GM21786 (cell line): ENCODE measurements around the gene KCNAB1.

Source experiments
- ATAC-seq: cut with Tn5 transposase; IDR thresholded peaks from one replicate; pipeline ENCODE4 v1.9.1; 2021; ENCODE audit not compliant: unreplicated experiment

The KCNAB1 gene

DNA sequence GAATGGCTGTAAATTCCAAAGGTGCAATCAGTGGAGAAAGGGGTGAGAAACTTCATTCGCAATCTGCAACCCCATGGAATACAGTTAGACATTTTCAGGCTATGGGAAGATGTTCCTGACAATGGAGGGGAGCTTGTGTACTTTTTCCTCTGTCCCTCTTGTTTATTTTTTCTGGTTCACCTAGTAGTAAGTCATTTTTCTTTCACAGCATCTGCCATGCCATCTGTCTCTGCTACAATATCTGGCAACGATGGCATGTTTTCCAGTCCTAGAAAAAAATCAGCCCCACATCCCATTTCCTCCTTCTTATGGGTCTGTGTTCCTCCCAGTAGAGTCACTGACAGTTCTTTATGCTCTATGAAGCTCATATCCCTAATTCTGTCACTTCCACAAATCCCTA, 358.5 kb downstream of the KCNAB1 start:
- no peak for ATAC-seq

- ATAC-seq = no peak
Observed at GRCh38 chr3:156479604-156480003, 359.2 kb downstream of the KCNAB1 start.

DNA sequence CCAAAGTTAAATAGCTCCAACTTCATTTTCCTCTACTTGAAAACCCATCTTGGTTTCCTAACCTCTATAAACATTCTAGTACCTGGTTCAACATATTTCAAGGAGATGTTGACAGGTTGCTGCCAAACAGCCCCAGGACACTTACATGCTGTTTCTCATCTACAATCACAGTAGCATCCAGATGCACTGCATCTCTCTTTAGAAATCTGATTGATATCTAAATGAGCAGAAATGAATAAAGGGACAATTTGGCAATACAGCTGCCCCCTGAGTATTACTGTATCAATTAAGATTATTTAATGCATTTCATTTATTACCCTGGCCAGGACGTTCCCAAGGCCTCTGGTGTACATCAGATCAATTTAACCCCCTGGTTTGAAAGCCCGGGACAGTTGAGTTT, 360.6 kb downstream of the KCNAB1 start:
- ATAC-seq = no peak

DNA sequence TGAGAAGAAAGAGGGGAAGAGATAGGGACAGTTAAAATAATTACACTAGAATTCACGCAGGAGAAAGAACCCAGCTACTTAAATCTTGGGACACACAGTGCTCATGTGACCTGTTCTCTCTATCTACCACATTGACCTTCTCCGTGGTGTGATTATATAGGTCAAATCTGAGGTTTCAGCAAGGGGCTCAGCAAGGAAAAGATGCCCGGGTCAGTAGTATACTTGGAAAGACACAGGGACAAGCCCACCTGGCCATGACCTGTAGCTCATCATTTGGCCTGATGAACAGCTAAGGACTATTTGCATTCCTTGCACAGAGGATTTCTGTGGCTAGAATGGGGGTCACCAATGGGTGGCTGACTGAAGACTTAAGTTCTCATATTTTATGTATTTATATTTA, 362.6 kb downstream of the KCNAB1 start:
- no peak for ATAC-seq

DNA sequence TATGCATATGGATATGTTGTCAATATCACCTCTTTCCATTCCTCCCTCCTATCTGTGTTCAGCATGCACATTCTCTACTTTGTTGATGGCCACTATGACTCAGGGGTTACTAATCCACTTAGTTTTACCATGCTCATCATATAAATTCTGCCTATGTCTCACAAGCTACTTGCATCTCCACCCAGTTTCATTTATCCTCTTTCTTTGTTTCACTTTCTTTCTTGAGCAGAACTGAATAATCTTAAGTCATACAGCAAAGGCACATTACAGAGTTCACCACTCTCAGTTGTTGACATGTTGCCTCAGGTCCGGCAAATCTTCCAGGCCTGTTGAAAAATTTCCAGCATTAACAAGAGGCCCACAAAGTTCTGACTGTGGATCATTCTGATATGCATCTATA, 363.0 kb downstream of the KCNAB1 start:
- peak; percentile 84 for ATAC-seq

- ATAC-seq = peak; percentile 86
Observed at GRCh38 chr3:156483961-156484787, 363.8 kb downstream of the KCNAB1 start.

GRCh38 chr3:156488767-156489166, 368.4 kb downstream of the KCNAB1 start:
- no peak for ATAC-seq

- ATAC-seq = peak; percentile 46
Observed at GRCh38 chr3:156489462-156489911, 369.1 kb downstream of the KCNAB1 start.

GRCh38 chr3:156491192-156491591, 370.8 kb downstream of the KCNAB1 start:
- ATAC-seq = no peak

DNA sequence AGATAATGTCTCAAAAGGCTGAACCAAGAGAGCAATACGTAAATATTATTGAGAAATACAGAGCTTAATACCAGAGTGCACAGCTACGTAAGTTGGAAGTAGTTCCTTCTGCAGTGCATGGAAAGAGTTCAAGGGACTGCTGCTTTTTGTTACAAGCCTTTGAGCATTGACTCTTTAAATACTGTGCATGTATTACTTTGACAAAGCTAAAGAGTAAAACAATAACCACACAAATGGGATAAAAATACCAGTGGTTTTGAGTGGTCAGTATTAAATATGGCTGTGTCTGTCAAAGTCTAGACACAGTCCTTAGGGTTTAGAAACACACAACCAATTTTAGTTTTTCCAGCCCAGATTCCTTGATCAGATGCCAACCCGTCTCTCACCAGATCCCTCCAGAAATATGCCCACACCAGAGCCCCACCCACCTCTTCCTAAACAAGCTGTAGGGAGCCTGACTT, 372.5 kb downstream of the KCNAB1 start:
- no peak for ATAC-seq

- no peak for ATAC-seq
Observed at GRCh38 chr3:156493887-156494286, 373.5 kb downstream of the KCNAB1 start.

DNA sequence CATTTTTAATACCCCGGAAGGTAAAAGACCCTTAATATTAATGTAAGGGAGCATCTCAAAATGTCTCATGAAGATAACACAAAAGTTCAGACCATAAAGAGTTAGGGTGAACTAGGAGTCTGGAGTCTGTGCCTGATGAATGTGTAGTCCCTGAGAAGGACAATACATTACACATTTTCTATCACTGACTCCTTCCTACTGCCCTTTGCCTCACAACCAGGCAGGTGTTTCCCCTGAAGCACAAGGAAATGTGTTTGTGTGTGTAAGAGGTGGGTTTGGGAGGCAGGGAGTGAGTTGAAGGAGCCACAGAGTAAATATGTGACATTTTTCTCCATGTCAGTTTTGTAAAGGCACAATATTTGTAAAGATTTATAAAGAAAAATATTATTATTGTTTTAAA, 375.4 kb downstream of the KCNAB1 start:
- no peak for ATAC-seq

GRCh38 chr3:156497326-156497725, 376.9 kb downstream of the KCNAB1 start:
- no peak for ATAC-seq

GRCh38 chr3:156498307-156498706, 377.9 kb downstream of the KCNAB1 start:
- ATAC-seq = no peak

- ATAC-seq = no peak
Observed at GRCh38 chr3:156507285-156507684, 386.9 kb downstream of the KCNAB1 start.

DNA sequence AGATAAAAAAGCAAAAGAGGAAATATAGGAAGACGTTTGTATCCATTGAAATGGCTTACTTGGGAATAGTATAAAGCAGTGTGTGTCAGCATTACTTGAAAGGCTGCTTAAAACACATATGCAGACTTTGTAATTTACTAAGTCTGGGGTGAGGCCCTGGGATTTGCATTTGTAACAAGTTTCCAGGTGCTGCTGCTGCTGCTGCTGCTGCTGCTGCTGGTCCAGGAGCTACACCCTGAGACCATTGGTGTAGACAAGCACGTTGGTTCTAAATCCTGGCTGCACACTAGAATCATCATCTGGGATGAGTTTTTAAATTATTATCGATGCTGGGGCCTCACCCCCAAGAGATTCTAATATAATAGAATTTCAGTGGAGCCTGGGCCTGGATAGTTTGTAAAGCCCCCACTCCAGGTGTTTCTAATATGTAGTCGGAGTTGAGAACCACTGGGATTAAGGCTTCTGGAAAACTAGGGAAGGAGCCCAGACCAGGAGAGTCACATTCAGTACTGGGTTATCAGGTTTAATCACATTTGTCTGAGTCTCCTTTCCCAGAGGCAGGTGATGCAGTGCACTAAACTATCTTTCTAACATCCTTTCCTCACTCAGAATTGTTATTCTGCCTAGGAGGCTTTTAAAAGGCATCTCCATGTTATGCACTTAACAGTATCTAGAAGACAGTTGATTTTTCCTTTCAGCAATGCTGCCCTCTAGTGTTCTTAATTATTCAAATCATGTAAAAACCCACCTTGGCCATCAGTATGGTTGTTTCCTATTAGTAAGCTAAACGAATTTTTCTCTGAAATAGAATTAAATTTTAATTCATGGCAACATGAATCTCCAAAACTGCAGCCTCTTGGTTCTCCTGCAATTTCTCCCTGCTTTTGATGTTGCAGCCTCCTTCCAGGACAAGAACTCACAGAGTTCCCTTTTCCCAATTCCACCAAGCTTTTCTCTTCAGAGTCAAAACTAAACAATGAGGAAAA, 389.1 kb downstream of the KCNAB1 start:
- peak; percentile 76 for ATAC-seq

GRCh38 chr3:156511987-156512677, 391.8 kb downstream of the KCNAB1 start:
- ATAC-seq = no peak

- ATAC-seq = no peak
Observed at GRCh38 chr3:156513619-156514018, 393.2 kb downstream of the KCNAB1 start.

- ATAC-seq = no peak
Observed at GRCh38 chr3:156516284-156516683, 395.9 kb downstream of the KCNAB1 start.

- no peak for ATAC-seq
Observed at GRCh38 chr3:156516961-156517360, 396.6 kb downstream of the KCNAB1 start.

DNA sequence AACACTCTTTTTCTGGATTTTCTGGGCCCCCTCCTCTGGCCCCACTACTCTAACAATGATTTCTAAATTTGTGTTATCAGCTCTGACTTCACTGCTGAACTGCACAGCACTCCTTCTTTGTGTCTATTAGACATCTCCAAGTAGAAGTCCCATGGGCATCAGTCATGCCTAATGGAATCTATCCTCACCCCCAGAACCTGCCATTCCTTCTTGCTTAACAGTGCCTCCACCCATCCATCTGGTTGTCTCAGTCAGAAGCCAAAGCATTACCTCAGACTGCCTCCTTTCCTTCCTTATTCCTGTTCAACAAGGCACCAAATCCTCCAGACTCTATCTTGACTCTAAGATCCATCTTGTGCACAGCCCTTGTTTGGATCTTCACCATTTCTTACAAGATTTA, 398.3 kb downstream of the KCNAB1 start:
- ATAC-seq = no peak
